ENCODE measurements around the gene NUBP2.

Gene NUBP2

GRCh38 chr16:1823821-1824220, 41.1 kb downstream of the NUBP2 start:
- no peak for DNase-seq (ENCODE audit: low read depth, low spot score)
- peak; percentile 47 for TF ChIP-seq CTCF (IDR thresholded peaks at IDR 0.05; ENCODE audit: insufficient read depth, low read length, missing control alignments)
- CTCF ChIA-PET: interaction anchor here (0.6 to 1.6 kb wide), 5 partner anchors 22 to 126 kb away, joined by 3 to 4 read pairs (median 3); partner anchors contain the start of genes IGFALS and MAPK8IP3
- POLR2A ChIA-PET: interaction anchor here (1.2 kb wide), 1 partner anchor 41 kb away, joined by 3 read pairs; the partner anchor contains the start of genes NUBP2 and SPSB3
- H3K4me3 ChIP-seq (ENCODE audit: low read depth, low read length): no peak overlapping the region

- no peak for TF ChIP-seq CTCF (IDR thresholded peaks at IDR 0.05; ENCODE audit: insufficient read depth, low read length, missing control alignments)
- DNase-seq (ENCODE audit: low read depth, low spot score): no peak
- CTCF ChIA-PET: interaction anchor here (1.1 kb wide), 1 partner anchor 33 kb away, joined by 5 read pairs; no protein-coding TSS in a partner anchor
- POLR2A ChIA-PET: no interaction called here
- H3K4me3 ChIP-seq (ENCODE audit: low read depth, low read length): peak overlapping the region; percentile 99
Observed at GRCh38 chr16:1825381-1825863, 42.7 kb downstream of the NUBP2 start.

- DNase-seq (ENCODE audit: low read depth, low spot score): no peak
- H3K4me3 ChIP-seq (ENCODE audit: low read depth, low read length): peak overlapping the region; percentile 99
- POLR2A ChIA-PET: interaction anchor here (1.5 to 2.5 kb wide), 3 partner anchors 43 to 329 kb away, joined by 6 to 8 read pairs (median 7); partner anchors contain the start of genes NUBP2, RPS2, SPSB3 and TRAF7
- CTCF ChIA-PET: no interaction called here
- TF ChIP-seq CTCF (IDR thresholded peaks at IDR 0.05; ENCODE audit: insufficient read depth, low read length, missing control alignments): no peak
Observed at GRCh38 chr16:1825864-1826690, 43.3 kb downstream of the NUBP2 start.

- TF ChIP-seq CTCF (IDR thresholded peaks at IDR 0.05; ENCODE audit: insufficient read depth, low read length, missing control alignments): no peak
Observed at GRCh38 chr16:1826691-1827573, 44.2 kb downstream of the NUBP2 start, which contains the start of the genes FAHD1 and HAGH. Gene FAHD1 (plus strand): TSS chr16:1827206. CDS start chr16:1827239, 33 bp downstream. Gene HAGH (minus strand): TSS chr16:1826825. CDS start chr16:1826787, 38 bp downstream.

GRCh38 chr16:1828645-1829410, 46.1 kb downstream of the NUBP2 start:
- CTCF ChIA-PET: interaction anchor here (1.0 kb wide), 1 partner anchor 15 kb away, joined by 3 read pairs; no protein-coding TSS in a partner anchor
- peak overlapping the region; percentile 99 for H3K4me3 ChIP-seq (ENCODE audit: low read depth, low read length)
- no peak for TF ChIP-seq CTCF (IDR thresholded peaks at IDR 0.05; ENCODE audit: insufficient read depth, low read length, missing control alignments)
- DNase-seq (ENCODE audit: low read depth, low spot score): no peak
- POLR2A ChIA-PET: interaction anchor here (2.5 kb wide), 1 partner anchor 136 kb away, joined by 6 read pairs; the partner anchor contains the start of gene RPS2

More at GRCh38 chr16:1826691-1827573, 44.2 kb downstream of the NUBP2 start, which contains the start of the genes FAHD1 and HAGH:
- ChIA-PET CTCF (interaction anchor here (1.0 to 1.1 kb wide), 3 partner anchors 11 to 103 kb away, joined by 4 to 6 read pairs (median 5); no protein-coding TSS in a partner anchor), POLR2A (interaction anchor here (0.5 to 2.5 kb wide), 8 partner anchors 14 to 437 kb away, joined by 3 to 8 read pairs (median 4); partner anchors contain the start of genes NUBP2, RPS2, SPSB3 and TRAF7)
- H3K4me3 ChIP-seq (ENCODE audit: low read depth, low read length): peak within 1 kb of the TSS; percentile 99
- DNase-seq (ENCODE audit: low read depth, low spot score): peak; percentile 75
